Panc1 (cell line): Measurements from ENCODE around the gene NIT1. TPM values are rescaled to one million over a fixed set of nuclear protein-coding genes. Genes with fewer than 3 reads are reported as not detected.
A peak's percentile ranks its signal among the peaks of the same experiment; 100 is the strongest.

Experiments used
- ATAC-seq: fragments of 200-7000 bp; cut with Tn5 transposase; 2 replicates; pipeline ENCODE4 v1.9.1; 2020; ENCODE audit warnings: mild to moderate bottlenecking, moderate library complexity
- BruUV-seq: library from RNA; stranded (reverse); fragments of 400-500 nt; replicated peaks from 2 replicates; lab custom pipeline; 2021; lab: Mats Ljungman, UMichigan
- CTCF ChIA-PET: fragments of 300-600 bp; sonication (Branson Sonifier 250); formaldehyde crosslinking; loops from one replicate; lab custom pipeline; 2022; ENCODE audit warnings: antibody characterized with exemption; lab: Charles Lee
- POLR2A ChIA-PET: fragments of 300-600 bp; sonication (Branson Sonifier 250); formaldehyde crosslinking; loops from one replicate; lab custom pipeline; 2022; ENCODE audit warnings: antibody characterized with exemption; lab: Charles Lee
- DNase-seq: peaks from one replicate; pipeline ENCODE4 v3.0.0-alpha.2; 2010; ENCODE audit warnings: low read depth, low spot score
- H3K27ac ChIP-seq: 2 replicates; pipeline ENCODE4 v1.5.1; 2011; ENCODE audit warnings: mild to moderate bottlenecking, low read length, inconsistent platforms
- H3K27me3 ChIP-seq: fragments of 200-500 bp; sonication (Bioruptor generic); 2 replicates; pipeline ENCODE4 v1.6.0; 2014; ENCODE audit warnings: low read length, inconsistent platforms; ENCODE audit not compliant: control insufficient read depth, insufficient read depth
- H3K36me3 ChIP-seq: fragments of 200-500 bp; sonication (Bioruptor generic); 2 replicates; pipeline ENCODE4 v1.5.1; 2014; ENCODE audit warnings: inconsistent platforms, mild to moderate bottlenecking, low read length, moderate library complexity; ENCODE audit not compliant: control insufficient read depth, insufficient read depth
- H3K4me1 ChIP-seq: 2 replicates; pipeline ENCODE4 v1.5.1; 2011; ENCODE audit warnings: inconsistent platforms, mild to moderate bottlenecking, low read length, moderate library complexity; ENCODE audit not compliant: control insufficient read depth, insufficient read depth
- H3K4me3 ChIP-seq, 2 experiments: 2 replicates each; pipeline ENCODE4 v1.5.1; 2011 to 2012; ENCODE audit warnings: low read depth in 2 of 2, low read length in 2 of 2, mild to moderate bottlenecking in 2 of 2, inconsistent platforms in 1 of 2, moderate library complexity in 1 of 2
- H3K9me3 ChIP-seq: fragments of 200-500 bp; sonication (Bioruptor generic); 2 replicates; pipeline ENCODE4 v1.5.1; 2014; ENCODE audit warnings: low read depth, mild to moderate bottlenecking, inconsistent platforms, low read length, moderate library complexity; ENCODE audit not compliant: control insufficient read depth, insufficient read depth
- CTCF ChIP-seq: fragments of 450-650 bp; IDR thresholded peaks from 2 replicates; pipeline ENCODE4 v1.5.1; 2017; ENCODE audit warnings: mild to moderate bottlenecking
- POLR2AphosphoS5 ChIP-seq: IDR thresholded peaks from 2 replicates; pipeline ENCODE4 v1.6.1; 2012; ENCODE audit warnings: mild to moderate bottlenecking, low read depth, low read length, moderate library complexity
- REST ChIP-seq, 2 experiments: IDR thresholded peaks; 2 replicates each; pipeline ENCODE4 v1.6.1; 2011 to 2012; ENCODE audit warnings: low read depth in 2 of 2, control low read depth in 1 of 2, low read length in 1 of 2, mild to moderate bottlenecking in 1 of 2, moderate library complexity in 1 of 2; ENCODE audit not compliant: insufficient read depth in 1 of 2
- SIN3A ChIP-seq: IDR thresholded peaks from 2 replicates; pipeline ENCODE4 v1.6.1; 2012; ENCODE audit warnings: low read depth, mild to moderate bottlenecking, low read length, moderate library complexity, borderline replicate concordance; ENCODE audit not compliant: insufficient read depth
- TCF7L2 ChIP-seq: IDR thresholded peaks from 2 replicates; pipeline ENCODE4 v1.6.1; 2011; ENCODE audit warnings: mild to moderate bottlenecking, low read depth, low read length, inconsistent platforms
- in situ Hi-C: cut with HindIII; loops from 2 replicates; pipeline ENCODE4 v1.10.0; 2016; ENCODE audit warnings: low sequenced_read_pairs, low pct_unique_long_range_greater_than_20kb
- intact Hi-C: fragments of 100-400 bp; cut with micrococcal nuclease; formaldehyde crosslinking; loops from one replicate; pipeline ENCODE4 v1.10.0; 2022; ENCODE audit not compliant: unreplicated experiment
- total RNA-seq: library from RNA; stranded (reverse); gene quantifications from one replicate; pipeline ENCODE4 v1.2.1, GENCODE V29; 2021; ENCODE audit not compliant: unreplicated experiment

NIT1 gene
- total RNA-seq, 1 experiment from 2014 or later, result 31.3 TPM

DNA sequence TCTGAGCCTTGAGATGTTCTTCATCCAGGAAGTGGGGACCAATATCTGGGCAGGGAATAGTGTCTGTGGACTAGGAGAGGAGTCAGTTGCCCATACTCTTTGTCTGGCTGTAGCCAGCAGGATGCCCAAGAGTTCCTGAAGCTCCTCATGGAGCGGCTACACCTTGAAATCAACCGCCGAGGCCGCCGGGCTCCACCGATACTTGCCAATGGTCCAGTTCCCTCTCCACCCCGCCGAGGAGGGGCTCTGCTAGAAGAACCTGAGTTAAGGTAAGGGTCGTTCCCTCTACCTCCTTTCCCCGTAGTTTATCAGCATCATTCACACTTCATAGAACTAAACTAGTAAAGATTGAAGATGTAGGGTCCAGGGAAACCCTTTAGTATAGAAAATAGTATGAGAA, 44.9 kb downstream of the NIT1 start:
- TF ChIP-seq POLR2AphosphoS5 (no peak), TCF7L2 (no peak), REST (IDR thresholded peaks at IDR 0.05; ENCODE audit: insufficient read depth in 1 of 2, low read depth in 2 of 2, low read length in 1 of 2) (no peak), SIN3A (no peak), CTCF (no peak)
- ChIA-PET POLR2A (no interaction called here), CTCF (no interaction called here)
- H3K4me1 ChIP-seq, result peaks cover 30% of the 10 kb centered on the region
- ATAC-seq (no peak), DNase-seq (no peak)
- in situ Hi-C loops, result no loop called here
- H3K27me3 ChIP-seq, result no peaks in the 10 kb centered on the region
- H3K4me3 ChIP-seq, result no peak overlapping the region
- H3K9me3 ChIP-seq, result no peaks in the 10 kb centered on the region
- intact Hi-C loops, result no loop called here
- BruUV-seq, result no TSS peak
- no peak overlapping the region for H3K27ac ChIP-seq
- peaks cover 5% of the 10 kb centered on the region; the same call in 1 of the 2 replicates for H3K36me3 ChIP-seq

GRCh38 chr1:161163793-161164192, 45.9 kb downstream of the NIT1 start:
- CTCF ChIA-PET, result no interaction called here

More at GRCh38 chr1:161163793-161164192, 45.9 kb downstream of the NIT1 start:
- H3K4me3 ChIP-seq, result no peak overlapping the region
- in situ Hi-C loops, result no loop called here
- H3K4me1 ChIP-seq, result peaks cover 22% of the 10 kb centered on the region
- DNase-seq (no peak), ATAC-seq (no peak)
- TSS peak; percentile 61 for BruUV-seq
- TF ChIP-seq POLR2AphosphoS5, result no peak
- no peak for TF ChIP-seq REST (IDR thresholded peaks at IDR 0.05; ENCODE audit: insufficient read depth in 1 of 2, low read depth in 2 of 2, low read length in 1 of 2)
- no peak for TF ChIP-seq CTCF
- no peak for TF ChIP-seq TCF7L2
- no peak for TF ChIP-seq SIN3A
- H3K27ac ChIP-seq, result no peak overlapping the region
- POLR2A ChIA-PET, result interaction anchor here (0.5 kb wide), 1 partner anchor 951 kb away, joined by 5 read pairs; no protein-coding TSS in a partner anchor
- peaks cover 4% of the 10 kb centered on the region; the same call in 1 of the 2 replicates for H3K36me3 ChIP-seq
- no peaks in the 10 kb centered on the region for H3K9me3 ChIP-seq
- H3K27me3 ChIP-seq, result no peaks in the 10 kb centered on the region
- intact Hi-C loops, result no loop called here
